ENCODE data around the gene PTPRO.

DNA sequence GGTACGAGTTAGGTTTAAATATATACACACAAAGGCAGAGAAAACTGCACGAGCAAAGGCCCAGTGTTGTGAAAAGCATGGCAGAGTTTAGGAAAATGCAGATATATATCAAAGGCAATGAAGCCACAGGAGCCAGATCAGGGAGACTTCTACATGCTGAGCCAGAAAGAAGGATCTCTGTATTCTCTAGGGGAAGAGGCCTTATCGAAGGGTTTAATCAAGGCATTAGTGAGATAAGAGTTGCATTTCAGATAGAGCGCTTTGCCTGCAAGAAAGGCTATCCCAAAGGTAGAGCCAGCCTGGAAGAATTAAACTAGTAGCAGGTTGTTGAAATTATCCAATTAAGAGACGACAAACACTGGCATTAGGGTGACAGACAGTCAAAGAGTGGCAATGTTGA, 7.6 kb downstream of the PTPRO start:
- TF ChIP-seq POLR2A (IDR thresholded peaks at IDR 0.05; ENCODE audit: low read length) (no peak), GATA1 (IDR thresholded peaks at IDR 0.05; ENCODE audit: low read depth, low read length) (no peak)
